ENCODE measurements around the gene OAS2. TPM values are rescaled to one million over a fixed set of nuclear protein-coding genes. Genes with fewer than 3 reads are reported as not detected.

The OAS2 gene
- total RNA-seq, 2 donors from 2014 or later: 1.6 to 2.3 TPM

- DNase-seq (peak; percentile 84 to 92 (median 88)), ATAC-seq (peak; percentile 94)
- no peaks in the 10 kb centered on the region for H3K36me3 ChIP-seq (replicated peaks in 1 of 2; ENCODE audit: insufficient read depth in 1 of 2, low read depth in 2 of 2)
- H3K4me1 ChIP-seq: peaks cover 14% of the 10 kb centered on the region
- TF ChIP-seq POLR2A (IDR thresholded peaks at IDR 0.05) (peak in 2 of 3 donors; percentile 35 to 47), CTCF (IDR thresholded peaks at IDR 0.05) (peak in 1 of 7 experiments; percentile 8)
- no peaks in the 10 kb centered on the region for H3K9me3 ChIP-seq
- peak within 1 kb of the TSS; percentile 48 to 79 (median 76) for H3K27ac ChIP-seq
- H3K4me3 ChIP-seq: peak within 1 kb of the TSS; percentile 34 to 84
- intact Hi-C loops (cut with DNase I): no loop called here
- H3K27me3 ChIP-seq: no peaks in the 10 kb centered on the region
- 8 to 16% methylated on average over 28 to 50 of the region's 50 CpGs for whole genome bisulfite sequencing, 2 donors
Observed at GRCh38 chr12:112937741-112938719, 40.3 kb upstream of the OAS2 start, which contains the start of gene OAS3. Gene OAS3 (plus strand): TSS chr12:112938474. CDS start chr12:112938531, 57 bp downstream.

- TF ChIP-seq POLR2A (IDR thresholded peaks at IDR 0.05) (no peak), CTCF (IDR thresholded peaks at IDR 0.05) (no peak)
- intact Hi-C loops (cut with DNase I): no loop called here
- Histone ChIP-seq H3K4me3 (peak overlapping the region; percentile 34 to 84), H3K4me1 (peaks cover 14% of the 10 kb centered on the region), H3K36me3 (replicated peaks in 1 of 2; ENCODE audit: insufficient read depth in 1 of 2, low read depth in 2 of 2) (no peaks in the 10 kb centered on the region), H3K27me3 (no peaks in the 10 kb centered on the region), H3K9me3 (no peaks in the 10 kb centered on the region), H3K27ac (peak overlapping the region; percentile 48 to 79 (median 76))
- DNase-seq: no peak
- peak; percentile 4 for ATAC-seq
- WGBS, 2 donors: 16 to 19% methylated on average over 8 to 11 of the region's 11 CpGs
Observed at GRCh38 chr12:112938751-112939150, 39.6 kb upstream of the OAS2 start.

- ATAC-seq: no peak
- intact Hi-C loops (cut with DNase I): no loop called here
- no peak overlapping the region for H3K4me3 ChIP-seq
- H3K4me1 ChIP-seq: peaks cover 14% of the 10 kb centered on the region
- H3K27me3 ChIP-seq: no peaks in the 10 kb centered on the region
- no peak overlapping the region for H3K27ac ChIP-seq
- no peaks in the 10 kb centered on the region for H3K36me3 ChIP-seq (replicated peaks in 1 of 2; ENCODE audit: insufficient read depth in 1 of 2, low read depth in 2 of 2)
- TF ChIP-seq CTCF (IDR thresholded peaks at IDR 0.05) (no peak), POLR2A (IDR thresholded peaks at IDR 0.05) (no peak)
- whole genome bisulfite sequencing, 2 donors: 53 to 71% methylated on average over 7 of the region's 7 CpGs
- DNase-seq: no peak
- no peaks in the 10 kb centered on the region for H3K9me3 ChIP-seq
Observed at GRCh38 chr12:112939761-112940381, 38.4 kb upstream of the OAS2 start.

- no peak for DNase-seq
- Histone ChIP-seq H3K9me3 (no peaks in the 10 kb centered on the region), H3K27ac (no peak overlapping the region), H3K27me3 (no peaks in the 10 kb centered on the region), H3K36me3 (replicated peaks in 1 of 2; ENCODE audit: insufficient read depth in 1 of 2, low read depth in 2 of 2) (no peaks in the 10 kb centered on the region), H3K4me3 (no peak overlapping the region), H3K4me1 (peaks cover 14% of the 10 kb centered on the region)
- intact Hi-C loops (cut with DNase I): no loop called here
- no peak for ATAC-seq
- WGBS, 2 donors: 87 to 92% methylated on average over 8 to 16 of the region's 16 CpGs
- no peak for TF ChIP-seq CTCF (IDR thresholded peaks at IDR 0.05)
- TF ChIP-seq POLR2A (IDR thresholded peaks at IDR 0.05): no peak
Observed at GRCh38 chr12:112941528-112942335, 36.6 kb upstream of the OAS2 start.

All from body of pancreas (tissue), 4 donors.